Pancreas (tissue), 10 donors: ENCODE data around the gene ARX. TPM values are rescaled to one million over a fixed set of nuclear protein-coding genes. Genes with fewer than 3 reads are reported as not detected.
A peak's percentile ranks its signal among the peaks of the same experiment; 100 is the strongest.

Experiments
- ATAC-seq, 4 donors: fragments of 200-7000 bp; cut with Tn5 transposase; one replicate each; pipeline versions ENCODE4 v1.8.0 to v1.9.1; 2020; ENCODE audit warnings: mild to moderate bottlenecking in 4 of 4, moderate library complexity in 4 of 4
- DNase-seq, 6 donors: peaks; one replicate each; pipeline ENCODE4 v3.0.0-alpha.2; 2020
- FAIRE-seq: peaks from 2 replicates; lab custom pipeline; 2012; peaks lifted over from hg19 to GRCh38; lab: Jason Lieb, UNC
- H3K27ac ChIP-seq, 4 donors: fragments of 200-600 bp; sonication (generic); 1 replicate in 3 of 4; 2 replicates in 1 of 4; pipeline versions ENCODE4 v1.5.0 to v1.8.0; 2020
- H3K27me3 ChIP-seq, 4 donors: fragments of 200-600 bp; one replicate each; pipeline ENCODE4 v1.8.0; 2021
- H3K36me3 ChIP-seq, 3 donors: fragments of 200-600 bp; sonication (generic) in 1 of 3; one replicate each; pipeline versions ENCODE4 v1.5.0 to v1.8.0; 2020 to 2021
- H3K4me1 ChIP-seq, 3 donors: fragments of 200-600 bp; one replicate each; pipeline ENCODE4 v1.8.0; 2021
- H3K4me3 ChIP-seq, 4 donors: fragments of 200-600 bp; sonication (generic) in 2 of 4; one replicate each; pipeline versions ENCODE4 v1.5.0 to v1.8.0; 2020 to 2021
- H3K9me3 ChIP-seq, 4 donors: fragments of 200-600 bp; one replicate each; pipeline ENCODE4 v1.8.0; 2021
- CTCF ChIP-seq, 4 donors: fragments of 200-600 bp; sonication (generic) in 3 of 4; IDR thresholded peaks; one replicate each; pipeline versions ENCODE4 v1.5.0 to v1.8.0; 2021; ENCODE audit warnings: antibody characterized with exemption in 4 of 4
- WGBS, 2 donors: extraction: QIAGEN DNeasy Blood & Tissue Kit; methylation state at CpG; one replicate each; pipeline ENCODE4 v1.1.7; 2013; 5-methylcytosine and 5-hydroxymethylcytosine counted together
- intact Hi-C, 3 donors: fragments of 100-400 bp; cut with DNase I; formaldehyde crosslinking; loops; one replicate each; pipeline versions ENCODE4 v1.11.1 to v1.14.2; 2022
- polyA plus RNA-seq, 2 donors: library from polyadenylated mRNA; stranded (reverse); fragments of 200-250 nt; gene quantifications; one replicate each; pipeline ENCODE4 v1.2.3, GENCODE V29; 2013
- total RNA-seq, 6 donors: library from RNA; stranded (reverse); fragmentation: NEBNext Ultra II Directional in 4 of 6; extraction: Animal tissue kit (Norgen Biotek cat#: 25700) in 4 of 6; gene quantifications; one replicate each; pipeline versions ENCODE4 v1.2.1 to v1.2.4, GENCODE V29; 2021 to 2023
- donor health status: healthy with polysubstance abuse.
- donor health status: DM: no; HTN: no; CAD: no; lungs with moderate emphysema.
- donor health status: DM: no; HTN: no; CAD: no.
- donor health status: control.
- donor health status: control.
- donor health status: Bipolar disorder and iron deficiency.
- donor health status: DM: yes; HTN: yes; CAD: no.
- donor health status: DM: no; HTN: no; CAD: no.
- donor health status: DM: no; HTN: no; CAD: no.
- donor health status: DM: yes; HTN: yes; CAD: no.

ARX gene
- total and polyA plus RNA-seq, 8 donors, result 0.32 to 9.6 (median 1.5) TPM

- no peak for TF ChIP-seq CTCF (IDR thresholded peaks at IDR 0.05)
- 13 to 25% methylated on average over 40 of the region's 40 CpGs for WGBS, 2 donors
- DNase-seq (peak in 4 of 6 donors; percentile 29 to 55 (median 38)), FAIRE-seq (no peak), ATAC-seq (peak; percentile 55 to 74 (median 68))
- no peak overlapping the region for H3K27ac ChIP-seq
- intact Hi-C loops, result no loop called here
- H3K36me3 ChIP-seq, result no peaks in the 10 kb centered on the region
- H3K4me1 ChIP-seq, result peaks cover 0 to 5% (median 2%) of the 10 kb centered on the region in 3 donors
- H3K4me3 ChIP-seq, result peak overlapping the region in 2 of 4 donors; percentile 29 to 41
- H3K9me3 ChIP-seq, result no peaks in the 10 kb centered on the region
- H3K27me3 ChIP-seq, result peaks cover 0 to 33% (median 10%) of the 10 kb centered on the region in 4 donors
These were observed 12.5 kb downstream of the ARX start for GRCh38 chrX:25003066-25003849.

- H3K4me1 ChIP-seq, result peaks cover 0 to 5% (median 2%) of the 10 kb centered on the region in 3 donors
- peaks cover 0 to 28% (median 8%) of the 10 kb centered on the region in 4 donors for H3K27me3 ChIP-seq
- peak overlapping the region in 2 of 4 donors; percentile 29 to 41 for H3K4me3 ChIP-seq
- no peaks in the 10 kb centered on the region for H3K9me3 ChIP-seq
- H3K27ac ChIP-seq, result no peak overlapping the region
- no peaks in the 10 kb centered on the region for H3K36me3 ChIP-seq
- FAIRE-seq (no peak), ATAC-seq (peak in 1 of 4 donors; percentile 21), DNase-seq (no peak)
- no peak for TF ChIP-seq CTCF (IDR thresholded peaks at IDR 0.05)
- intact Hi-C loops, result no loop called here
- 3 to 22% methylated on average over 26 to 33 of the region's 33 CpGs for WGBS, 2 donors
These were observed 13.1 kb downstream of the ARX start for GRCh38 chrX:25002661-25003020.

GRCh38 chrX:25001808-25002660, 13.7 kb downstream of the ARX start:
- H3K9me3 ChIP-seq, result no peaks in the 10 kb centered on the region
- ATAC-seq (peak in 1 of 4 donors; percentile 11), DNase-seq (peak in 1 of 6 donors; percentile 66), FAIRE-seq (no peak)
- WGBS, 2 donors, result 39 to 42% methylated on average over 35 to 64 of the region's 65 CpGs
- no peak overlapping the region for H3K27ac ChIP-seq
- peaks cover 0 to 25% (median 7%) of the 10 kb centered on the region in 4 donors for H3K27me3 ChIP-seq
- H3K36me3 ChIP-seq, result no peaks in the 10 kb centered on the region
- no peak for TF ChIP-seq CTCF (IDR thresholded peaks at IDR 0.05)
- peak overlapping the region in 2 of 4 donors; percentile 29 to 41 for H3K4me3 ChIP-seq
- intact Hi-C loops, result no loop called here
- H3K4me1 ChIP-seq, result peaks cover 0 to 5% (median 2%) of the 10 kb centered on the region in 3 donors

GRCh38 chrX:24999511-24999910, 16.3 kb downstream of the ARX start:
- H3K4me1 ChIP-seq, result no peaks in the 10 kb centered on the region
- ATAC-seq, result no peak
- TF ChIP-seq CTCF (IDR thresholded peaks at IDR 0.05), result no peak
- H3K27ac ChIP-seq, result no peak overlapping the region
- H3K9me3 ChIP-seq, result no peaks in the 10 kb centered on the region
- intact Hi-C loops, result no loop called here
- no peak overlapping the region for H3K4me3 ChIP-seq
- no peak for DNase-seq
- H3K36me3 ChIP-seq, result no peaks in the 10 kb centered on the region
- no peak for FAIRE-seq
- 53 to 91% methylated on average over 8 of the region's 8 CpGs for WGBS, 2 donors
- H3K27me3 ChIP-seq, result peaks cover 0 to under 1% (median 0%) of the 10 kb centered on the region in 4 donors
